Endothelial cell of umbilical vein (primary cell): Measurements from ENCODE around the gene ODF2L. TPM values are rescaled to one million over a fixed set of nuclear protein-coding genes. Genes with fewer than 3 reads are reported as not detected.

Experiments used
- BruUV-seq: library from RNA; stranded (reverse); fragments of 400-500 nt; replicated peaks from 2 replicates; lab custom pipeline; 2021; lab: Mats Ljungman, UMichigan
- CTCF ChIA-PET: fragments of 300-600, 350-600 bp; sonication (Branson Sonifier 250); formaldehyde crosslinking; loops from one replicate; lab custom pipeline; 2021; ENCODE audit warnings: antibody characterized with exemption, inconsistent platforms; lab: Charles Lee
- POLR2A ChIA-PET: fragments of 300-600, 350-600 bp; sonication (Branson Sonifier 250); formaldehyde crosslinking; loops from one replicate; lab custom pipeline; 2021; ENCODE audit warnings: antibody characterized with exemption, inconsistent platforms; lab: Charles Lee
- DNase-seq: peaks from one replicate; pipeline ENCODE4 v3.0.0-alpha.2; 2011; ENCODE audit warnings: low read depth, low spot score
- FAIRE-seq: peaks from 2 replicates; lab custom pipeline; 2011; peaks lifted over from hg19 to GRCh38; lab: Jason Lieb, UNC
- H2AFZ ChIP-seq: 2 replicates; pipeline ENCODE4 v1.6.0; 2012; ENCODE audit warnings: low read depth, low read length, control low read depth, inconsistent platforms
- H3K27ac ChIP-seq: 2 replicates; pipeline ENCODE4 v1.5.1; 2011; ENCODE audit warnings: low read depth, mild to moderate bottlenecking, control low read depth, low read length, moderate library complexity; ENCODE audit not compliant: insufficient read depth
- H3K27me3 ChIP-seq, 2 experiments: 2 replicates each; pipeline versions ENCODE4 v1.6.0 to v1.6.1; 2011; ENCODE audit warnings: low read length in 2 of 2, mixed read lengths in 1 of 2; ENCODE audit not compliant: control insufficient read depth in 2 of 2, insufficient read depth in 2 of 2
- H3K36me3 ChIP-seq, 2 experiments: 2 replicates in 1 of 2; 3 replicates in 1 of 2; pipeline ENCODE4 v1.5.1; 2011; ENCODE audit warnings: low read length in 2 of 2, mild to moderate bottlenecking in 1 of 2, moderate library complexity in 1 of 2; ENCODE audit not compliant: control insufficient read depth in 2 of 2, insufficient read depth in 2 of 2; ENCODE audit errors: extremely low read depth in 1 of 2
- H3K4me1 ChIP-seq: 3 replicates; pipeline ENCODE4 v1.5.1; 2011; ENCODE audit warnings: mild to moderate bottlenecking, low read length; ENCODE audit not compliant: control insufficient read depth, insufficient read depth; ENCODE audit errors: extremely low read depth
- H3K4me2 ChIP-seq: 2 replicates; pipeline ENCODE4 v1.6.1; 2011; ENCODE audit warnings: low read length, control low read depth, mixed read lengths; ENCODE audit not compliant: insufficient read depth
- H3K4me3 ChIP-seq, 3 experiments: fragments of 200-600 bp in 1 of 3; sonication (generic), shearing (Covaris generic) in 1 of 3; replicated peaks in 1 of 3; 2 replicates each; pipeline ENCODE4 v1.5.1; 2011 to 2016; ENCODE audit warnings: control low read depth in 3 of 3, low read length in 3 of 3, mild to moderate bottlenecking in 2 of 3, inconsistent platforms in 1 of 3, low read depth in 1 of 3, moderate library complexity in 1 of 3; ENCODE audit not compliant: insufficient read depth in 1 of 3
- H3K79me2 ChIP-seq: 2 replicates; pipeline ENCODE4 v1.6.0; 2012; ENCODE audit warnings: low read length, inconsistent platforms; ENCODE audit not compliant: control insufficient read depth, insufficient read depth
- H3K9ac ChIP-seq: replicated peaks from 2 replicates; pipeline ENCODE3; 2011; ENCODE audit warnings: low read length, control low read depth; ENCODE audit not compliant: insufficient read depth; ENCODE audit errors: extremely low read depth
- H3K9me1 ChIP-seq: replicated peaks from 3 replicates; pipeline ENCODE4 v1.6.0; 2011; ENCODE audit warnings: mild to moderate bottlenecking, low read length; ENCODE audit not compliant: control insufficient read depth, insufficient read depth; ENCODE audit errors: extremely low read depth
- H3K9me3 ChIP-seq: replicated peaks from 2 replicates; pipeline ENCODE4 v1.5.1; 2012; ENCODE audit warnings: low read length, inconsistent platforms; ENCODE audit not compliant: control insufficient read depth, insufficient read depth
- H4K20me1 ChIP-seq: replicated peaks from 2 replicates; pipeline ENCODE3; 2011; ENCODE audit warnings: mild to moderate bottlenecking, low read length; ENCODE audit not compliant: control insufficient read depth, insufficient read depth; ENCODE audit errors: extremely low read depth
- EZH2 ChIP-seq: IDR thresholded peaks from 2 replicates; pipeline ENCODE4 v1.6.1; 2012; ENCODE audit warnings: borderline replicate concordance, low read depth, mild to moderate bottlenecking, moderate library complexity, low read length, inconsistent platforms; ENCODE audit not compliant: severe bottlenecking
- FOS ChIP-seq: IDR thresholded peaks from 2 replicates; pipeline ENCODE4 v1.6.1; 2011; ENCODE audit warnings: mild to moderate bottlenecking, low read length, moderate library complexity, borderline replicate concordance; ENCODE audit not compliant: insufficient read depth
- GATA2 ChIP-seq: IDR thresholded peaks from 2 replicates; pipeline ENCODE4 v1.7.0; 2011; ENCODE audit warnings: low read depth, mild to moderate bottlenecking, moderate library complexity, mixed read lengths, low read length; ENCODE audit not compliant: insufficient read length, insufficient read depth
- JUN ChIP-seq: IDR thresholded peaks from 2 replicates; pipeline ENCODE4 v1.6.1; 2011; ENCODE audit warnings: borderline replicate concordance, low read depth; ENCODE audit not compliant: insufficient read length, insufficient read depth
- MYC ChIP-seq: IDR thresholded peaks from one replicate; pipeline ENCODE4 v1.6.1; 2011; ENCODE audit warnings: mild to moderate bottlenecking, low read depth, low read length
- POLR2A ChIP-seq: IDR thresholded peaks from 2 replicates; pipeline ENCODE4 v1.6.1; 2012; ENCODE audit warnings: low read depth, mild to moderate bottlenecking, control low read depth, low read length
- POLR2AphosphoS5 ChIP-seq: IDR thresholded peaks from 2 replicates; pipeline ENCODE4 v1.6.1; 2012; ENCODE audit warnings: low read depth, mild to moderate bottlenecking, control low read depth, low read length, moderate library complexity; ENCODE audit not compliant: insufficient read depth
- dilution Hi-C: fragments of 300-500 bp; cut with MboI; formaldehyde crosslinking; loops from one replicate; pipeline ENCODE4 v1.15.0; 2019; ENCODE audit warnings: low sequenced_read_pairs; ENCODE audit not compliant: extremely low pct_ligation_motif_present
- intact Hi-C: fragments of 100-400 bp; cut with micrococcal nuclease; formaldehyde crosslinking; loops from one replicate; pipeline ENCODE4 v1.10.0; 2022
- polyA plus RNA-seq, 4 experiments: library from polyadenylated mRNA; depleted of rRNA in 3 of 4; stranded (reverse) in 3 of 4; unstranded in 1 of 4; fragments of >200 nt; gene quantifications; 2 replicates each; pipeline versions ENCODE4 v1.2.1 to v1.2.3, GENCODE V29; 2011 to 2012; ENCODE audit warnings: missing spikeins in 1 of 4
- total RNA-seq: library from RNA; stranded (reverse); gene quantifications from 2 replicates; pipeline ENCODE4 v1.2.3, GENCODE V29; 2021
- TF ChIP-seq, protein P1 (sequence below), 2 donors: IDR thresholded peaks; 1 replicate in 1 of 2; 2 replicates in 1 of 2; pipeline ENCODE4 v1.5.1; 2011; ENCODE audit warnings: low read length in 2 of 2, mild to moderate bottlenecking in 2 of 2, moderate library complexity in 2 of 2, control low read depth in 1 of 2, inconsistent platforms in 1 of 2, low read depth in 1 of 2; ENCODE audit not compliant: insufficient read depth in 1 of 2; ENCODE audit errors: extremely low read depth in 1 of 2
- TF ChIP-seq, protein P2 (sequence below): IDR thresholded peaks from 2 replicates; pipeline ENCODE4 v1.6.1; 2011; ENCODE audit not compliant: insufficient read depth, insufficient read length

Gene ODF2L
- total and polyA plus RNA-seq, 2 donors (not counting 3 experiments of a cell fraction or from before 2014, with no cell fraction given), result 9.6 to 74.7 TPM

DNA sequence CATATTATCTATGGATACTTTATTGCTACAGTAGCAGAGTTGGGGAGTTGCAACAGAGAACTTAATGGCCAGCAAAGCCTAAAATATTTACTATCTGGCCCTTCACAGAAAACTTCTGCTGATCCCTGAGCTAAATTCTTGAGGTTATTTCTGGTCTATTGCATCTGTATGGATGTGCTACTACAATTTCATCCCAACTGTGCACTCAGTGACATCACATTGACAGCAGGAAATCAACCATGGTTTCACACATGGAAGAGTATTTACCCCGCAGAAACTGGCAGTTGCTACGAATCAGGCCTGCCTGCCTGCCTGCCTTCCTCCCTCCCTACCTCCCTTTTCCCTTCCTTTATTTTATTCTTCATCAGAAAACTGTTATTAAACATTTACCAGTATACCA lies 39.9 kb upstream of the ODF2L start:
- H3K79me2 ChIP-seq, result no peaks in the 10 kb centered on the region
- DNase-seq (no peak), FAIRE-seq (no peak)
- H2AFZ ChIP-seq, result no peak overlapping the region
- ChIA-PET CTCF (interaction anchor here (1.4 kb wide), 1 partner anchor 16 kb away, joined by 4 read pairs; no protein-coding TSS in a partner anchor), POLR2A (no interaction called here)
- no peaks in the 10 kb centered on the region for H3K36me3 ChIP-seq
- H3K27me3 ChIP-seq, result peaks cover 6 to 14% of the 10 kb centered on the region in 2 experiments
- H3K9me1 ChIP-seq, result no peaks in the 10 kb centered on the region
- no TSS peak for BruUV-seq
- no peak overlapping the region for H3K27ac ChIP-seq
- no peak overlapping the region for H3K4me2 ChIP-seq
- dilution Hi-C loops, result no loop called here
- H3K9ac ChIP-seq, result no peak overlapping the region
- intact Hi-C loops, result no loop called here
- TF ChIP-seq POLR2AphosphoS5 (no peak), FOS (no peak), MYC (no peak), GATA2 (no peak), EZH2 (no peak), POLR2A (no peak), JUN (no peak)
- TF ChIP-seq, protein P1, sequence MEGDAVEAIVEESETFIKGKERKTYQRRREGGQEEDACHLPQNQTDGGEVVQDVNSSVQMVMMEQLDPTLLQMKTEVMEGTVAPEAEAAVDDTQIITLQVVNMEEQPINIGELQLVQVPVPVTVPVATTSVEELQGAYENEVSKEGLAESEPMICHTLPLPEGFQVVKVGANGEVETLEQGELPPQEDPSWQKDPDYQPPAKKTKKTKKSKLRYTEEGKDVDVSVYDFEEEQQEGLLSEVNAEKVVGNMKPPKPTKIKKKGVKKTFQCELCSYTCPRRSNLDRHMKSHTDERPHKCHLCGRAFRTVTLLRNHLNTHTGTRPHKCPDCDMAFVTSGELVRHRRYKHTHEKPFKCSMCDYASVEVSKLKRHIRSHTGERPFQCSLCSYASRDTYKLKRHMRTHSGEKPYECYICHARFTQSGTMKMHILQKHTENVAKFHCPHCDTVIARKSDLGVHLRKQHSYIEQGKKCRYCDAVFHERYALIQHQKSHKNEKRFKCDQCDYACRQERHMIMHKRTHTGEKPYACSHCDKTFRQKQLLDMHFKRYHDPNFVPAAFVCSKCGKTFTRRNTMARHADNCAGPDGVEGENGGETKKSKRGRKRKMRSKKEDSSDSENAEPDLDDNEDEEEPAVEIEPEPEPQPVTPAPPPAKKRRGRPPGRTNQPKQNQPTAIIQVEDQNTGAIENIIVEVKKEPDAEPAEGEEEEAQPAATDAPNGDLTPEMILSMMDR (IDR thresholded peaks at IDR 0.05; ENCODE audit: extremely low read depth in 1 of 2, insufficient read depth in 1 of 2, low read depth in 1 of 2, low read length in 2 of 2), result no peak
- TF ChIP-seq, protein P2, sequence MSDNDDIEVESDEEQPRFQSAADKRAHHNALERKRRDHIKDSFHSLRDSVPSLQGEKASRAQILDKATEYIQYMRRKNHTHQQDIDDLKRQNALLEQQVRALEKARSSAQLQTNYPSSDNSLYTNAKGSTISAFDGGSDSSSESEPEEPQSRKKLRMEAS, result no peak
- no peaks in the 10 kb centered on the region for H3K4me1 ChIP-seq
- H3K4me3 ChIP-seq, result no peak overlapping the region
- H3K9me3 ChIP-seq, result no peaks in the 10 kb centered on the region
- no peaks in the 10 kb centered on the region for H4K20me1 ChIP-seq
